Measurements from ENCODE around the gene TRRAP. TPM values are rescaled to one million over a fixed set of nuclear protein-coding genes. Genes with fewer than 3 reads are reported as not detected.

TRRAP gene
- total and polyA plus RNA-seq, 7 donors, result 2.4 to 35.5 (median 18.9) TPM

DNA sequence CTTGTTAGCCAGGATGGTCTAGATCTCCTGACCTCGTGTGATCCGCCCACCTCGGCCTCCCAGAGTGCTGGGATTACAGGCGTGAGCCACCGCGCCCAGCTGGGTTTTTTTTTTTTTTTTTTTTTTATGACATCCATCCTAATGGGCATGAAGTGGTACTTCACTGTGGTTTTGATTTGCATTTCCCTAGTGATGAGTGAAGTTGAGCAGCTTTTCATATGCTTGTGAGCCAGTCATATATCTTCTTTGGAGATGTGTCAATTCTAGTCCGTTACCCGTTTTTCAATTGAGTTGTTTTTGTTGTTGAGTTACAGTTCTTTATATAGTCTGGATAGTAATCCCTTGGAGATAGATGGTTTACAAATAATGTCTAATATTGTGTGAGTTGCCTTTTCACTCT, 137.9 kb downstream of the TRRAP start:
- H3K9me3 ChIP-seq, result no peaks in the 10 kb centered on the region
- H3K27me3 ChIP-seq, result no peaks in the 10 kb centered on the region
- WGBS, 2 donors, result 81 to 85% methylated on average over 8 of the region's 8 CpGs
- peaks cover 17 to 66% (median 45%) of the 10 kb centered on the region in 4 donors for H3K36me3 ChIP-seq
- H3K27ac ChIP-seq, result no peak overlapping the region
- TF ChIP-seq POLR2A (IDR thresholded peaks at IDR 0.05), result no peak
- TF ChIP-seq, protein P1, sequence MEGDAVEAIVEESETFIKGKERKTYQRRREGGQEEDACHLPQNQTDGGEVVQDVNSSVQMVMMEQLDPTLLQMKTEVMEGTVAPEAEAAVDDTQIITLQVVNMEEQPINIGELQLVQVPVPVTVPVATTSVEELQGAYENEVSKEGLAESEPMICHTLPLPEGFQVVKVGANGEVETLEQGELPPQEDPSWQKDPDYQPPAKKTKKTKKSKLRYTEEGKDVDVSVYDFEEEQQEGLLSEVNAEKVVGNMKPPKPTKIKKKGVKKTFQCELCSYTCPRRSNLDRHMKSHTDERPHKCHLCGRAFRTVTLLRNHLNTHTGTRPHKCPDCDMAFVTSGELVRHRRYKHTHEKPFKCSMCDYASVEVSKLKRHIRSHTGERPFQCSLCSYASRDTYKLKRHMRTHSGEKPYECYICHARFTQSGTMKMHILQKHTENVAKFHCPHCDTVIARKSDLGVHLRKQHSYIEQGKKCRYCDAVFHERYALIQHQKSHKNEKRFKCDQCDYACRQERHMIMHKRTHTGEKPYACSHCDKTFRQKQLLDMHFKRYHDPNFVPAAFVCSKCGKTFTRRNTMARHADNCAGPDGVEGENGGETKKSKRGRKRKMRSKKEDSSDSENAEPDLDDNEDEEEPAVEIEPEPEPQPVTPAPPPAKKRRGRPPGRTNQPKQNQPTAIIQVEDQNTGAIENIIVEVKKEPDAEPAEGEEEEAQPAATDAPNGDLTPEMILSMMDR (IDR thresholded peaks at IDR 0.05), result no peak
- intact Hi-C loops (cut with DNase I), result no loop called here
- no peak for DNase-seq
- H3K4me1 ChIP-seq, result no peaks in the 10 kb centered on the region
- no peak overlapping the region for H3K4me3 ChIP-seq

- TF ChIP-seq POLR2A (IDR thresholded peaks at IDR 0.05) (no peak), POLR2AphosphoS5 (IDR thresholded peaks at IDR 0.05) (no peak), EP300 (IDR thresholded peaks at IDR 0.05) (no peak)
- TF ChIP-seq, protein P1 (IDR thresholded peaks at IDR 0.05), result no peak
- H3K9me3 ChIP-seq, result no peaks in the 10 kb centered on the region
- peaks cover 0 to 4% (median 0%) of the 10 kb centered on the region in 4 donors for H3K4me1 ChIP-seq
- no peak overlapping the region for H3K27ac ChIP-seq
- 85 to 93% methylated on average over 12 of the region's 12 CpGs for WGBS, 2 donors
- DNase-seq, result peak; percentile 13
- peaks cover 0 to 30% (median 16%) of the 10 kb centered on the region in 4 donors for H3K36me3 ChIP-seq
- H3K4me3 ChIP-seq, result no peak overlapping the region
- intact Hi-C loops (cut with DNase I), result no loop called here
- H3K27me3 ChIP-seq, result no peaks in the 10 kb centered on the region
Observed at GRCh38 chr7:99019523-99020412, 141.4 kb downstream of the TRRAP start.

DNA sequence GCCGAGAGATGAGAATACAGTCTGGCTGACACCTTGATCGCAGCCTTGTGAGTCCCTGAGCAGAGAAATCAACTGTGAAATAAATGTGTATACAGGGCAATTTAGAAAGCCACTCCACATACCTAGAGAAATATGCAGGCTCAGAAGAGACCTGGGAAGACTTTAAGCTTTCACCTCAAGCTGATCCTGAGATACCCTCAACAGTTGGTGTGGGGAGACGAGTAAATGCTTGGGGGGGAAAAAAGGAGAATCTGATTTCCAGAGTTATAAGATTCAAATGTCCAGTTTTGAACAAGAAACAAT, 142.0 kb downstream of the TRRAP start:
- intact Hi-C loops (cut with DNase I), result no loop called here
- no peaks in the 10 kb centered on the region for H3K27me3 ChIP-seq
- WGBS, 2 donors, result 97 to 99% methylated on average over 3 of the region's 3 CpGs
- H3K27ac ChIP-seq, result no peak overlapping the region
- no peak overlapping the region for H3K4me3 ChIP-seq
- H3K36me3 ChIP-seq, result peaks cover 0 to 24% (median 14%) of the 10 kb centered on the region in 4 donors
- TF ChIP-seq POLR2AphosphoS5 (IDR thresholded peaks at IDR 0.05), result no peak
- no peaks in the 10 kb centered on the region for H3K9me3 ChIP-seq
- no peak for DNase-seq
- H3K4me1 ChIP-seq, result peaks cover 0 to 4% (median 0%) of the 10 kb centered on the region in 4 donors

DNA sequence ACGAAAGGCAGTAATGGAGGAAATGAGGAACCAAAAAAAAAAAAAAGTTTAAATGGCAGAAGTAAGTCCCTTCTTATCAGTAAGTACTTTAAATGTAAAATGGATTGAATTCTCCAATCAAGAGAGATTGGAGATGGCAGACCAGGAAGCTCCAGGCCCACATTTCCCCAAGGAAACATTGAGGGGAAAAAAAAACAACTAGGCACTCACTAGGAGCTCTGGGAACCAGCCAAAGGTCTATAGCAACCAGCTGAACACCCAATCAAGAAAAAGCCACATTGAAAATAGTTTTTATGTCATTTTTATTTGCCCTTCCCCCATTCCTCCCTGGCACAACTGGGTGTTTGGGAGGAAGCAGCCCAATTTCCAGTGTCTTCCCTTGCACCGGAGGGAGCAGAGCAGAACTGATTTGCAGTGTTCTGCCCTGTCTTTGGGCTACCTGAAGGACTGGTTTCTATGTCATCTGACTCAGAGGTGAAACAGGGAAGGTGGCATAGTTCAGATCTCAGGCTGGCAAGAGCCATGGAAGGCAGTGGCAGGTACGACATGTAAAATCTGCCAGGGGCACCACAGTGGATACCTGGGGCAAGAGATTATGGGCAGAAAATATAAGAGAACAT, 143.7 kb downstream of the TRRAP start:
- Histone ChIP-seq H3K4me3 (no peak overlapping the region), H3K4me1 (peaks cover 0 to 4% (median 0%) of the 10 kb centered on the region in 4 donors), H3K9me3 (no peaks in the 10 kb centered on the region), H3K27me3 (no peaks in the 10 kb centered on the region), H3K27ac (peak overlapping the region in 1 of 4 donors; percentile 5), H3K36me3 (peaks cover 0 to 16% (median 11%) of the 10 kb centered on the region in 4 donors)
- TF ChIP-seq, protein P1 (IDR thresholded peaks at IDR 0.05), result no peak
- TF ChIP-seq POLR2A (IDR thresholded peaks at IDR 0.05), result no peak
- TF ChIP-seq EP300 (IDR thresholded peaks at IDR 0.05), result no peak
- no peak for TF ChIP-seq POLR2AphosphoS5 (IDR thresholded peaks at IDR 0.05)
- intact Hi-C loops (cut with DNase I), result no loop called here
- WGBS, 2 donors, result 49 to 72% methylated on average over 3 of the region's 3 CpGs
- peak; percentile 22 for DNase-seq

DNA sequence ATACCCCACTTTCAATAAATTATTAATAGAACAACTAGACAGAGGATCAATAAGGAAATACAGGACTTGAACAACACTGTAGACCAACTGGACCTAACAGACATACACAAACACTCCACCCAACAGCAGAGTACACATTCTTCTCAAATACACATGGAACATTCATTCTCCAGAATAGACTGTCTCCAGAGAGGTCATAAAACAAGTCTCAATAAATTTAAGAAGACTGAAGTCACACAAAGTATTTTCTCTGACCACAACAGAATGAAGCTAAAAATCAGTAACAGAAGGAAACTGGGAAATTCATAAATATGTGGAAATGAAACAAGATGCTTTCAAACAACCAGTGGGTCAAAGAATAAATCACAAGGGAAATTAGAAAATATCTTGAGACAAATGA, 145.7 kb downstream of the TRRAP start:
- H3K27me3 ChIP-seq, result no peaks in the 10 kb centered on the region
- no peaks in the 10 kb centered on the region for H3K9me3 ChIP-seq
- no peak for DNase-seq
- H3K4me3 ChIP-seq, result no peak overlapping the region
- intact Hi-C loops (cut with DNase I), result no loop called here
- TF ChIP-seq EP300 (IDR thresholded peaks at IDR 0.05) (no peak), POLR2A (IDR thresholded peaks at IDR 0.05) (no peak), POLR2AphosphoS5 (IDR thresholded peaks at IDR 0.05) (no peak)
- TF ChIP-seq, protein P1 (IDR thresholded peaks at IDR 0.05), result no peak
- peaks cover 0 to 4% (median 0%) of the 10 kb centered on the region in 4 donors for H3K4me1 ChIP-seq
- H3K27ac ChIP-seq, result peak overlapping the region in 1 of 4 donors; percentile 16
- peaks cover 11 to 32% (median 21%) of the 10 kb centered on the region in 4 donors for H3K36me3 ChIP-seq
